PC-9 (cell line): ENCODE results near the gene PRKCA.

ENCODE experiments used
- CTCF ChIP-seq: fragments of 200-600 bp; sonication (generic); conservative IDR thresholded peaks from 2 replicates; pipeline ENCODE4 v1.6.1; 2017; ENCODE audit warnings: mixed run types, antibody characterized with exemption, mild to moderate bottlenecking, moderate library complexity
- EZH2 ChIP-seq: fragments of 200-600 bp; sonication (generic); IDR thresholded peaks from 2 replicates; pipeline ENCODE4 v1.8.0; 2017; ENCODE audit warnings: antibody characterized with exemption, low read depth

- TF ChIP-seq CTCF (no peak), EZH2 (no peak)
These were observed 28.2 kb downstream of the PRKCA start for GRCh38 chr17:66330646-66331037.
